ENCODE results near the gene ATP1A3. TPM values are rescaled to one million over a fixed set of nuclear protein-coding genes. Genes with fewer than 3 reads are reported as not detected.
"Not testable (repeated sequence)": the region's sequence is repeated elsewhere in the genome, so short reads cannot be mapped to it uniquely, and the experiment has no call there.

Gene ATP1A3
- under 1 TPM in 2 of 4 donors, not detected in 2; 0.13 to 0.28 TPM for total RNA-seq

DNA sequence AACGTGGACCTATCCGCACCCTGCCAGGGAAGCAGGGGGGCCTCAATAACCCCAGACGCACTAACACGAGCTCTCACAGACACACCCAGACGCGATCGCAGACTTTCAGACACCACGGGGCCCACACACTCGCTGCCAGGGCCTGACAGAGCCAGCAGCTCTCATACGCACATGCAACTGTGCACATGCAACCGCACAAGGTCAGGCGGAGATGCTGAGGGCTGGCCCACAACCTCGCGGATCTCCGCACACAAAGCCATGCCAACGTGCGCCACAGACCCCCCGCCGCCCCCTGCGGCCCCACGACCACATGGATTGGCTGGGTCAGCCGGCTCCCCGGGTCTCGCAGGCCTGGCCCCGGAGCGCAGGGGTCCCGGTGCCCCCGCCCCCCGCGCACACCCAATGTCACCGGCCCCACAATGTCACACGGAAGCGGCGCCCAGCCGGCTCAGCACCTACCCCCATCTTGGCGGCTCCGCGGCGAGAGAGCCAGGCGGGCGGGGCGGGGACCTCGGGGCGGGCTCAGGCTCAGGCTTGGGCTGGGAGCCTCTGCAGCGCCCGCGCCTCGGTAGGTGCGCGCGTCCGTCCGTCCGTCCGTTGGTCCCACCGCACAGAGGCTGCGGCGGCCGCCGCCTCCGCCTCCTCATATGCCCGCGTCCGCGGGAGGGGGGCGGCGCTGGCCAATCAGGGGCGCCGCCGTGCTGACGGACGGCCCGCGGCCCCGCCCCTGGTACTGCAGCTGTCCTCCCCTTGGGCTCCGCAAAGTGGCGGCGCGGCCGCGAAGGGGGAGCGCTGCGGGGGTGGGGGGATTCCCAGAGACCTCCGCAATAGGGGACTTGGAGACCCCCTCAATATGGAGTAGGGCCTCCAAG lies at the start of gene ATP1A3:
Gene ATP1A3 (minus strand): TSS at position 619 of the 872 bp plus-strand sequence. CDS start 154 bp downstream, at position 465.
- TF ChIP-seq, protein P1, sequence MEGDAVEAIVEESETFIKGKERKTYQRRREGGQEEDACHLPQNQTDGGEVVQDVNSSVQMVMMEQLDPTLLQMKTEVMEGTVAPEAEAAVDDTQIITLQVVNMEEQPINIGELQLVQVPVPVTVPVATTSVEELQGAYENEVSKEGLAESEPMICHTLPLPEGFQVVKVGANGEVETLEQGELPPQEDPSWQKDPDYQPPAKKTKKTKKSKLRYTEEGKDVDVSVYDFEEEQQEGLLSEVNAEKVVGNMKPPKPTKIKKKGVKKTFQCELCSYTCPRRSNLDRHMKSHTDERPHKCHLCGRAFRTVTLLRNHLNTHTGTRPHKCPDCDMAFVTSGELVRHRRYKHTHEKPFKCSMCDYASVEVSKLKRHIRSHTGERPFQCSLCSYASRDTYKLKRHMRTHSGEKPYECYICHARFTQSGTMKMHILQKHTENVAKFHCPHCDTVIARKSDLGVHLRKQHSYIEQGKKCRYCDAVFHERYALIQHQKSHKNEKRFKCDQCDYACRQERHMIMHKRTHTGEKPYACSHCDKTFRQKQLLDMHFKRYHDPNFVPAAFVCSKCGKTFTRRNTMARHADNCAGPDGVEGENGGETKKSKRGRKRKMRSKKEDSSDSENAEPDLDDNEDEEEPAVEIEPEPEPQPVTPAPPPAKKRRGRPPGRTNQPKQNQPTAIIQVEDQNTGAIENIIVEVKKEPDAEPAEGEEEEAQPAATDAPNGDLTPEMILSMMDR (IDR thresholded peaks at IDR 0.05): no peak
- ATAC-seq (ENCODE audit: low FRiP score) (peak; percentile 70), DNase-seq (ENCODE audit: low spot score) (no peak)

DNA sequence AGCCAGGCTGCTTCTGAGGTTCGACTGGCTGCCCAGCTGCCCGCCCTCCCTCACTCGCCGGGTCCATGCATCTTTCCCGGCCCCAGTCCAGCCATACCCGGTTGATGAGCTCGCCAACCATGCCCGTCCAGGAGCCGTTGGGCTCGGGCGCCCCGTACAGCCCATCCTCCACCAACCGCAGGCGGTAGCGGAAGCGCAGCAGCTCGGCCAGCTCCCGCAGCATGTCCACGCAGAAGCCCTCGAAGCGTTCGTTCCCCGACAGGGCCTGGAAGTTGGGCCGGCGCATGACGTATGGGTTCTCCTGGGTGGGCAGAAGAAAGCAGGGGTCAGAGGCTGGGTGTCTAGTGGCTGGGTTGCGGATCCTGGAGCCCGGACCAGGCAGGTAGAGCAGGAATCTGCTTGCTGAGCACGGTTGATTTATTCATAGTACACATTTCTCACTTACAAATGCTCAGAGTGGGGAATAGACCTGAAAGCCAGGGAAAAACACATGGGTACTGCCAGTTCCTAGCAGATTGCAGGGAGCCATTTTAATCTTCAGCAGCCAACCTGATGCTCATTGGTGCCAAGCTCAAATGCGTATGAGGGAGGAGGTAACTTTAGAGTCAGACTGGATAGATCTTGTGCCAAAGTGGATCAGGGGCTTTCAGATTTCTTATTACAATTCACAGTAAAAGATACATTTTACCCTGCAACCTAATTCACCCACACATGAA lies 48.6 kb upstream of the ATP1A3 start:
- TF ChIP-seq, protein P1 (IDR thresholded peaks at IDR 0.05): no peak
- DNase-seq (ENCODE audit: low spot score): no peak
- no peak for ATAC-seq (ENCODE audit: low FRiP score)

DNA sequence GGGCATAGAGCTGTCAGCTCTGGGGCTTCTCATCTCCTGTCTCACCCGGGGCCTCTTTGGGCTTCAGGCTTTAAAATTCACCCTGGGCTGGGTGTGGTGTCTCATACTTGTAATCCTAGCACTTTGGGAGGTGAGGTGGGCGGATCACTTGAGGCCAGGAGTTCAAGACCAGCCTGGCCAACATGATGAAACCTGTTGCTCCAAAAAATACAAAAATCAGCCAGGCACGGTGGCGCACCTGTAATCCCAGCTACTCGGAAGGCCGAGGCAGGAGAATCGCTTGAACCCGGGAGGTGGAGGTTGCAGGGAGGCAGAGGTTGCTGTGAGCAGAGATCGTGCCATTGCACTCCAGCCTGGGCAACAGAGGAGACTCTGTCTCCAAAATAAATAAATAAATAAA lies 46.5 kb upstream of the ATP1A3 start:
- ATAC-seq (ENCODE audit: low FRiP score); DNase-seq (ENCODE audit: low spot score): not testable (repeated sequence)

DNA sequence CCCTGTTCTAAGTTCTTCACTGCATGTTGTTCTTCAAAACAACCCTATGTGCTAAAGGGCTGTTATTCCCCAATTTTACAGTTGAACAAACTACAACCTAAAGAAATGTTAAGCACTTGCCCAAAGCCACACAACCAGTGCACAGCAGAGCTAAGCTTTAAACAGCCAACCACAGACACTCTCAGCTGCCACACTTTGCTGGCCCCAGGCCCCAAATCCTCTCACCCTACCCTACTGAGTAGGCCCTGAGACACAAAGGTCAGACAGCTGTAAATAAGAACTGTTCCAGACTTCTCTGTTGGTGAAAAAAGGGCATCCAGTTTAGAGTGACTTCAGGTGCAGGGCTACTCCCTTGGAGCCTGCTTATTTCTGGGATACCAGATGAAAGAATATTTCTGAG lies 46.0 kb upstream of the ATP1A3 start:
- no peak for ATAC-seq (ENCODE audit: low FRiP score)
- TF ChIP-seq, protein P1 (IDR thresholded peaks at IDR 0.05): no peak
- no peak for DNase-seq (ENCODE audit: low spot score)

DNA sequence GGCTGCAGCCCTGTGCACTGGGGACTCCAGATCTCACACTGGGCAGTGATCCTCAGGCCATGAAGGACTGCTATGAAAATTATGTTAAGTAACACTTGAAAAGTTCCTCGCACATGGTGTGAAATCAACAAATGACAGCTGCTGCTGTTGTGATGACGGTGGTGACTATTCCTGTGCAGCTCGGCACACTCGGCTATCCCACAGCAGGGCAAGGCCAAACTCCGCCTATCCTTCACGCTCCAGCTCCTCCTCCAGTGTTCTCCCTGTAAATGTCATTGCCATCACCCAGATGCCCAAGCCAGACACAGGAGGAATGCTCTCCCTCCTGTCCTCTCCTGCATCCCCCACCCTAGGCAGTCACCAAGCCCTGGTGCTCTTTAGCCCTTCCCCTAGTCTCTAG lies 44.6 kb upstream of the ATP1A3 start:
- DNase-seq (ENCODE audit: low spot score): no peak
- no peak for ATAC-seq (ENCODE audit: low FRiP score)
- TF ChIP-seq, protein P1 (IDR thresholded peaks at IDR 0.05): no peak

DNA sequence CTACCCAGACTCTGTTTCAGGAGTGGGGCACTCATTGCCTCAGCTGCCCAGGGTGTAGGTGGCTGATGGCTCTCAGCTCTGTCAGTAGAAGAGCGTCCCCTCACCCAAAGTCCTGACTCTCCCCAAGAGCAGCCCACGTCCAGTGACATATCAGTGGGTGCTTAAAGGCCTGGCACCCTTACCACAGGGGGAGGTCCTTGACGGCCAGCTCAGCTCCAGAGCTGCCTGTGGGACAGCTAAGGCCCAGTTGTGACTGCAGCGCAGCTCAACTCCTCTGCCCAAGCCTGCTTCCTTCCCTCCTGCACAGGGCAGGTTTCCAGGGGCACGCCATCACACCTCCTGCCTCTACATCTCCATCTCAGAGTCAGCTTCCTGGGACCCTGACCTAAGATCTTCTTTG lies 43.6 kb upstream of the ATP1A3 start:
- DNase-seq (ENCODE audit: low spot score) (no peak), ATAC-seq (ENCODE audit: low FRiP score) (no peak)
- TF ChIP-seq, protein P1 (IDR thresholded peaks at IDR 0.05): no peak

DNA sequence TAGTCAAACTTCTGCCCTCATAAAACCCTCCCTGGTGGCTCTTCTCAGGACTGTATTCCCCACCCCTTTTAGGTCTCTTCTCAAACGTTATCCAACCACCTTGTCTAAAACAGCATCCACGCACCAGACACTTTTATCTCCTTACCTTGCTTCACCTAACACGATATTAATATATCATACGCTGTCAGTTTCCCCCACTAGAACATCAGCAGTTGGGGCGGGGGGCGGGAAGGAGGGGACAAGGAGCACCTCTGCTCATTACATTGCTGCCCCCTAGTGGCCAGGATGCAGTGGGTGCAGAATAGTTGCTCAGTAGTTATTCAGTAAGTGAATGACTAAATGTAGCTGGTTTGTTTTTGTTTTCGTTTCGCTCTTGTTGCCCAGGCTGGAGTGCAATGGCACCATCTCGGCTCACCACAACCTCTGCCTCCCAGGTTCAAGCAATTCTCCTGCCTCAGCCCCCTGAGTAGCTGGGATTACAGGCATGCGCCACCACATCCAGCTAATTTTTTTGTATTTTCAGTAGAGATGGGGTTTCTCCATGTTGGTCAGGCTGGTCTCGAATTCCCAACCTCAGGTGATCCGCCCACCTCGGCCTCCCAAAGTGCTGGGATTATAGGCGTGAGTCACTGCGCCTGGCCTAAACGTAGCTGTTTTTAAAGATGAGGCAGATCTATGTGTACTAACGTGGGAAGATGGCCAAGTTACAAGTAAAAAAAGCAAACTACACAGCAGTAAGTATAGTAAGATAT lies 40.8 kb upstream of the ATP1A3 start:
- DNase-seq (ENCODE audit: low spot score) (peak; percentile 68), ATAC-seq (ENCODE audit: low FRiP score) (peak; percentile 80)
- TF ChIP-seq, protein P1 (IDR thresholded peaks at IDR 0.05): peak in 1 of 3 donors; percentile 61
